ENCODE results near the gene NHS. TPM values are rescaled to one million over a fixed set of nuclear protein-coding genes. Genes with fewer than 3 reads are reported as not detected.

The NHS gene
- polyA plus RNA-seq, 1 donor (not counting 4 experiments of a cell fraction or from before 2014, with no cell fraction given): 5.4 TPM

- FAIRE-seq (no peak), DNase-seq (ENCODE audit: low read depth, low spot score) (no peak)
- no peak overlapping the region for H3K27ac ChIP-seq (ENCODE audit: control insufficient read depth, insufficient read depth, low read length)
- TF ChIP-seq CTCF (optimal IDR thresholded peaks at IDR 0.05 in 1 of 3, IDR thresholded peaks at IDR 0.05 in 1 of 3, conservative IDR thresholded peaks at IDR 0.05 in 1 of 3; ENCODE audit: extremely low read depth in 1 of 3, insufficient read depth in 2 of 3, low read length in 3 of 3): no peak
- TF ChIP-seq EZH2 (IDR thresholded peaks at IDR 0.05; ENCODE audit: low read length): no peak
- no peak overlapping the region for H3K9ac ChIP-seq (ENCODE audit: control insufficient read depth, extremely low read depth, insufficient read depth, low read length)
- no peaks in the 10 kb centered on the region for H3K27me3 ChIP-seq (ENCODE audit: control insufficient read depth, extremely low read depth, insufficient read depth, low read length)
- H3K36me3 ChIP-seq (ENCODE audit: control insufficient read depth in 2 of 2, extremely low read depth in 1 of 2, insufficient read depth in 2 of 2, low read length in 2 of 2): no peaks in the 10 kb centered on the region
- no peaks in the 10 kb centered on the region for H3K9me3 ChIP-seq (ENCODE audit: control insufficient read depth, low read depth, low read length)
- H3K9me1 ChIP-seq (ENCODE audit: control insufficient read depth, extremely low read depth, insufficient read depth, low read length): no peaks in the 10 kb centered on the region
- peaks cover 52% of the 10 kb centered on the region for H3K79me2 ChIP-seq (ENCODE audit: control insufficient read depth, insufficient read depth, low read length)
- H2AFZ ChIP-seq (ENCODE audit: control insufficient read depth, low read length): no peak overlapping the region
- H3K4me1 ChIP-seq (ENCODE audit: control insufficient read depth, extremely low read depth, insufficient read depth, low read length): peaks cover 25% of the 10 kb centered on the region
- H3K4me3 ChIP-seq (ENCODE audit: control insufficient read depth in 2 of 3, extremely low read depth in 1 of 3, insufficient read depth in 2 of 3, low read depth in 1 of 3, low read length in 3 of 3): no peak overlapping the region
- dilution Hi-C loops (cut with MboI; ENCODE audit: extremely low pct_ligation_motif_present, low sequenced_read_pairs): no loop called here
- no peaks in the 10 kb centered on the region for H4K20me1 ChIP-seq (ENCODE audit: control insufficient read depth, extremely low read depth, insufficient read depth, low read length)
- no peak overlapping the region for H3K4me2 ChIP-seq (ENCODE audit: control insufficient read depth, extremely low read depth, insufficient read depth, low read depth, low read length)
These were observed 20.2 kb downstream of the NHS start for GRCh38 chrX:17395154-17395553.

- Histone ChIP-seq H3K36me3 (ENCODE audit: control insufficient read depth in 2 of 2, extremely low read depth in 1 of 2, insufficient read depth in 2 of 2, low read length in 2 of 2) (no peaks in the 10 kb centered on the region), H3K27me3 (ENCODE audit: control insufficient read depth, extremely low read depth, insufficient read depth, low read length) (no peaks in the 10 kb centered on the region), H3K27ac (ENCODE audit: control insufficient read depth, insufficient read depth, low read length) (peak overlapping the region; percentile 70), H3K9me1 (ENCODE audit: control insufficient read depth, extremely low read depth, insufficient read depth, low read length) (no peaks in the 10 kb centered on the region), H3K4me3 (ENCODE audit: control insufficient read depth in 2 of 3, extremely low read depth in 1 of 3, insufficient read depth in 2 of 3, low read depth in 1 of 3, low read length in 3 of 3) (no peak overlapping the region), H2AFZ (ENCODE audit: control insufficient read depth, low read length) (peak overlapping the region; percentile 5), H3K4me1 (ENCODE audit: control insufficient read depth, extremely low read depth, insufficient read depth, low read length) (peaks cover 20% of the 10 kb centered on the region), H4K20me1 (ENCODE audit: control insufficient read depth, extremely low read depth, insufficient read depth, low read length) (no peaks in the 10 kb centered on the region), H3K4me2 (ENCODE audit: control insufficient read depth, extremely low read depth, insufficient read depth, low read depth, low read length) (peak overlapping the region; percentile 43), H3K9me3 (ENCODE audit: control insufficient read depth, low read depth, low read length) (no peaks in the 10 kb centered on the region), H3K79me2 (ENCODE audit: control insufficient read depth, insufficient read depth, low read length) (peaks cover 38% of the 10 kb centered on the region), H3K9ac (ENCODE audit: control insufficient read depth, extremely low read depth, insufficient read depth, low read length) (peak overlapping the region; percentile 16)
- dilution Hi-C loops (cut with MboI; ENCODE audit: extremely low pct_ligation_motif_present, low sequenced_read_pairs): no loop called here
- DNase-seq (ENCODE audit: low read depth, low spot score) (no peak), FAIRE-seq (peak; percentile 79)
- TF ChIP-seq CTCF (optimal IDR thresholded peaks at IDR 0.05 in 1 of 3, IDR thresholded peaks at IDR 0.05 in 1 of 3, conservative IDR thresholded peaks at IDR 0.05 in 1 of 3; ENCODE audit: extremely low read depth in 1 of 3, insufficient read depth in 2 of 3, low read length in 3 of 3) (no peak), EZH2 (IDR thresholded peaks at IDR 0.05; ENCODE audit: low read length) (no peak)
These were observed 22.1 kb downstream of the NHS start for GRCh38 chrX:17397074-17397473.
